Fibroblast of skin of left quadriceps (primary cell): ENCODE measurements around the gene BRPF1.

Experiments used
- DNase-seq, 2 experiments: peaks; one replicate each; pipeline ENCODE4 v3.0.0-alpha.2; 2013; ENCODE audit warnings: low read depth in 2 of 2

Gene BRPF1

GRCh38 chr3:9786825-9787669 lies 55.5 kb downstream of the BRPF1 start:
- no peak for DNase-seq

GRCh38 chr3:9787714-9788113 lies 56.2 kb downstream of the BRPF1 start:
- DNase-seq: no peak

- no peak for DNase-seq
Measured at GRCh38 chr3:9791127-9791526, 59.6 kb downstream of the BRPF1 start.

- no peak for DNase-seq
Measured at GRCh38 chr3:9791790-9792404, 60.4 kb downstream of the BRPF1 start.

GRCh38 chr3:9792405-9793160 lies 61.0 kb downstream of the BRPF1 start, which contains the start of the genes ARPC4 and TADA3:
TSS of gene ARPC4 (plus strand) at chr3:9793082. CDS start at chr3:9793122, 40 bp downstream.
TSS of gene TADA3 (minus strand) at chr3:9792473. CDS start at chr3:9791466, 1,007 bp downstream.
- DNase-seq: peak; percentile 96

GRCh38 chr3:9793161-9793781 lies 61.7 kb downstream of the BRPF1 start:
- no peak for DNase-seq

GRCh38 chr3:9794400-9794799 lies 62.9 kb downstream of the BRPF1 start:
- DNase-seq: no peak

- no peak for DNase-seq
Measured at GRCh38 chr3:9795207-9795606, 63.7 kb downstream of the BRPF1 start.

GRCh38 chr3:9797196-9797945 lies 65.8 kb downstream of the BRPF1 start:
- DNase-seq: no peak
